ENCODE measurements around the gene ACACB. TPM values are rescaled to one million over a fixed set of nuclear protein-coding genes. Genes with fewer than 3 reads are reported as not detected.

Gene ACACB
- total RNA-seq, 3 donors from 2014 or later (not counting 1 experiment from before 2014, with no cell fraction given), result 4.1 to 14.3 (median 8.4) TPM

DNA sequence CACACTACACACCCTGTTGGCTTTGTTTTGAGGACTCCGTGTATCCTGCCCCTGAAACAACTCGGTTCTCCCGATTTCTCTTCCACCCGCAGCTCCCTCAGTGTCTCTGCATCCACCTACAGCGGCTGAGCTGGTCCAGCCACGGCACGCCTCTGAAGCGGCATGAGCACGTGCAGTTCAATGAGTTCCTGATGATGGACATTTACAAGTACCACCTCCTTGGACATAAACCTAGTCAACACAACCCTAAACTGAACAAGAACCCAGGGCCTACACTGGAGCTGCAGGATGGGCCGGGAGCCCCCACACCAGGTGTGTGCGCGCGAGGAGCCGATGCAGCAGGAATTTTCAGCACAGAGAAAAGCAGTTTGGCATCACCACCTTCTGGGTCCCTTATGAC is 33.6 kb upstream of the ACACB start:
- Mint-ChIP-seq H3K9me3 (peaks cover 0 to 5% of the 10 kb centered on the region in 2 donors), H3K27ac (no peak overlapping the region), H3K36me3 (peaks cover 31% of the 10 kb centered on the region), H3K27me3 (ENCODE audit: low read depth in 2 of 2) (no peaks in the 10 kb centered on the region), H3K4me3 (no peak overlapping the region), H3K4me1 (no peaks in the 10 kb centered on the region)
- Histone ChIP-seq H3K27ac (ENCODE audit: low read length) (no peak overlapping the region), H3K4me3 (ENCODE audit: low read length) (no peak overlapping the region), H3K27me3 (ENCODE audit: control insufficient read depth, insufficient read depth, low read length) (no peaks in the 10 kb centered on the region), H3K9me3 (ENCODE audit: control insufficient read depth, insufficient read depth, low read length) (no peaks in the 10 kb centered on the region), H3K36me3 (ENCODE audit: control insufficient read depth, insufficient read depth, low read length) (peaks cover 36% of the 10 kb centered on the region), H3K4me1 (ENCODE audit: control insufficient read depth, insufficient read depth, low read length) (no peaks in the 10 kb centered on the region)
- no peak for TF ChIP-seq CTCF (IDR thresholded peaks at IDR 0.05)
- ATAC-seq (no peak), DNase-seq (no peak)
- intact Hi-C loops (cut with micrococcal nuclease), result no loop called here
- 97% methylated on average over 14 of the region's 14 CpGs for WGBS (ENCODE audit: insufficient coverage)

DNA sequence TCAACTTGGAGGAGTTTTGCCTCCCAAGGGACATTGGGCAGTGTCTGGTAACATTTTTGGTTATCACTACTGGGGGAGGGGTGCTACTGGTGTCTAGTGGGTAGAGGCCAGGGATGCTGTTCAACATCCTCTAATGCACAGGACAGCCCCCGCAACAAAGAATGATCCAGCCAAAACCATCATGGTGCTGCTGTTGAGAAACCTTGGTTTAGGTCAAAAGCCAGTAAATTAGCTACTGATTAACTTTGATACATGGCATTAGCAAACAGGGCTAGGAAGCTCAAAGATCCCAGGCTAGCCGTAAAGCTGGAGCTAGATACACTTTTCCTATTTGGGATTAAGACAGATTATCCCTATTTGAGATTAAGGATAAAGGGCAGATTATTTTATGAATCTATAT is 32.0 kb upstream of the ACACB start:
- no peaks in the 10 kb centered on the region for H3K27me3 ChIP-seq (ENCODE audit: control insufficient read depth, insufficient read depth, low read length)
- H3K4me1 ChIP-seq (ENCODE audit: control insufficient read depth, insufficient read depth, low read length), result no peaks in the 10 kb centered on the region
- peaks cover 47% of the 10 kb centered on the region for H3K36me3 ChIP-seq (ENCODE audit: control insufficient read depth, insufficient read depth, low read length)
- ATAC-seq (no peak), DNase-seq (no peak)
- Mint-ChIP-seq H3K4me3 (no peak overlapping the region), H3K27me3 (ENCODE audit: low read depth in 2 of 2) (no peaks in the 10 kb centered on the region), H3K27ac (no peak overlapping the region), H3K36me3 (peaks cover 21% of the 10 kb centered on the region), H3K4me1 (no peaks in the 10 kb centered on the region), H3K9me3 (no peaks in the 10 kb centered on the region)
- H3K9me3 ChIP-seq (ENCODE audit: control insufficient read depth, insufficient read depth, low read length), result no peaks in the 10 kb centered on the region
- TF ChIP-seq CTCF (IDR thresholded peaks at IDR 0.05), result no peak
- 100% methylated on average over 2 of the region's 2 CpGs for WGBS (ENCODE audit: insufficient coverage)
- H3K4me3 ChIP-seq (ENCODE audit: low read length), result no peak overlapping the region
- intact Hi-C loops (cut with micrococcal nuclease), result no loop called here
- no peak overlapping the region for H3K27ac ChIP-seq (ENCODE audit: low read length)

DNA sequence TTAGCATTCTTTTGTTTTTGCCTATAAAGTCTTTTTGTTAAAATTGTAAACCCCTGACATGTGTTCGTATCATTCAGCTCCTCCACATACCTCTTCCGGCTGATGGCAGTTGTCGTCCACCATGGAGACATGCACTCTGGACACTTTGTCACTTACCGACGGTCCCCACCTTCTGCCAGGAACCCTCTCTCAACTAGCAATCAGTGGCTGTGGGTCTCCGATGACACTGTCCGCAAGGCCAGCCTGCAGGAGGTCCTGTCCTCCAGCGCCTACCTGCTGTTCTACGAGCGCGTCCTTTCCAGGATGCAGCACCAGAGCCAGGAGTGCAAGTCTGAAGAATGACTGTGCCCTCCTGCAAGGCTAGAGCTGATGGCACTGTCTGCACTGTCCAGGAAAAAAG is 30.8 kb upstream of the ACACB start:
- no peak for DNase-seq
- Mint-ChIP-seq H3K4me3 (no peak overlapping the region), H3K27me3 (ENCODE audit: low read depth in 2 of 2) (no peaks in the 10 kb centered on the region), H3K4me1 (no peaks in the 10 kb centered on the region), H3K36me3 (peaks cover 10% of the 10 kb centered on the region), H3K27ac (no peak overlapping the region), H3K9me3 (no peaks in the 10 kb centered on the region)
- no peaks in the 10 kb centered on the region for H3K27me3 ChIP-seq (ENCODE audit: control insufficient read depth, insufficient read depth, low read length)
- no peak overlapping the region for H3K27ac ChIP-seq (ENCODE audit: low read length)
- H3K4me3 ChIP-seq (ENCODE audit: low read length), result no peak overlapping the region
- 97% methylated on average over 11 of the region's 11 CpGs for WGBS (ENCODE audit: insufficient coverage)
- no peaks in the 10 kb centered on the region for H3K9me3 ChIP-seq (ENCODE audit: control insufficient read depth, insufficient read depth, low read length)
- H3K4me1 ChIP-seq (ENCODE audit: control insufficient read depth, insufficient read depth, low read length), result no peaks in the 10 kb centered on the region
- ATAC-seq, result no peak
- no peak for TF ChIP-seq CTCF (IDR thresholded peaks at IDR 0.05)
- intact Hi-C loops (cut with micrococcal nuclease), result no loop called here
- H3K36me3 ChIP-seq (ENCODE audit: control insufficient read depth, insufficient read depth, low read length), result peaks cover 50% of the 10 kb centered on the region

DNA sequence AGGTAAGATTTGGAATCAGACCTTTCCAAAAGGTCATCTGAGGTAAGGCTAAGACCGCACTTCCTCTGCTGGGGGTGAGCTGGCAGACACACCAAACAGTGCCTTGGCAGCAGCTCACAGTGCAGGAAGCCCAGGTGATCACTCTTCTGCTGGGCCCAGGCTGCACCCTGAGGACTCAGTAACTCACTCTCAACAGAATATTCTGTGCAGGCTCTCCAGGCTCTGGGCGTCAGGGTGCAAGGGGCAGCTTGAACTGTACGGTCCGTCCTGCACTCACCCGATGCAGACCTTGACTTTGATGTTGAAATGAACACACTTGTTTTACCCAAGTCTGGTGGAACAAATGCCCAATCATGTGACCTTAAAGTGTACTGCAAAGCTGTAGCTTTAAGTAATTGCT is 29.1 kb upstream of the ACACB start:
- Mint-ChIP-seq H3K36me3 (peaks cover 3% of the 10 kb centered on the region), H3K4me1 (peaks cover 5 to 6% of the 10 kb centered on the region in 2 donors), H3K27me3 (ENCODE audit: low read depth in 2 of 2) (no peaks in the 10 kb centered on the region), H3K9me3 (no peaks in the 10 kb centered on the region), H3K4me3 (no peak overlapping the region), H3K27ac (no peak overlapping the region)
- WGBS (ENCODE audit: insufficient coverage), result 87% methylated on average over 5 of the region's 5 CpGs
- peaks cover 7% of the 10 kb centered on the region for H3K4me1 ChIP-seq (ENCODE audit: control insufficient read depth, insufficient read depth, low read length)
- ATAC-seq (no peak), DNase-seq (no peak)
- peaks cover 43% of the 10 kb centered on the region for H3K36me3 ChIP-seq (ENCODE audit: control insufficient read depth, insufficient read depth, low read length)
- H3K27me3 ChIP-seq (ENCODE audit: control insufficient read depth, insufficient read depth, low read length), result no peaks in the 10 kb centered on the region
- H3K9me3 ChIP-seq (ENCODE audit: control insufficient read depth, insufficient read depth, low read length), result no peaks in the 10 kb centered on the region
- TF ChIP-seq CTCF (IDR thresholded peaks at IDR 0.05), result no peak
- no peak overlapping the region for H3K27ac ChIP-seq (ENCODE audit: low read length)
- no peak overlapping the region for H3K4me3 ChIP-seq (ENCODE audit: low read length)
- intact Hi-C loops (cut with micrococcal nuclease), result no loop called here

Data from natural killer cell (primary cell).